GM21447 (cell line): ENCODE measurements around the gene ZBTB11.
A peak's percentile ranks its signal among the peaks of the same experiment; 100 is the strongest.
"Not testable (repeated sequence)": the region's sequence is repeated elsewhere in the genome, so short reads cannot be mapped to it uniquely, and the experiment has no call there.

Experiments used
- ATAC-seq: cut with Tn5 transposase; IDR thresholded peaks from one replicate; pipeline ENCODE4 v1.9.1; 2021; ENCODE audit not compliant: unreplicated experiment

ZBTB11 gene

GRCh38 chr3:101676765-101677435 lies at the start of gene ZBTB11:
TSS of gene ZBTB11 (minus strand) at chr3:101677132. CDS start at chr3:101676914, 218 bp downstream.
- ATAC-seq, result peak; percentile 78

GRCh38 chr3:101725890-101726275 lies 49.0 kb upstream of the ZBTB11 start:
- ATAC-seq, result no peak

- peak; percentile 19 for ATAC-seq
Measured at GRCh38 chr3:101725194-101725889, 48.4 kb upstream of the ZBTB11 start.

- peak; percentile 86 for ATAC-seq
Measured at GRCh38 chr3:101724329-101725193, 47.6 kb upstream of the ZBTB11 start, which contains the start of gene CEP97. TSS of gene CEP97 (plus strand) at chr3:101724614. CDS start at chr3:101724677, 63 bp downstream.

- peak; percentile 52 for ATAC-seq
Measured at GRCh38 chr3:101722394-101723173, 45.7 kb upstream of the ZBTB11 start.

- no peak for ATAC-seq
Measured at GRCh38 chr3:101720851-101721840, 44.2 kb upstream of the ZBTB11 start.

- no peak for ATAC-seq
Measured at GRCh38 chr3:101719604-101720185, 42.8 kb upstream of the ZBTB11 start.

GRCh38 chr3:101718455-101718854 lies 41.5 kb upstream of the ZBTB11 start:
- no peak for ATAC-seq

GRCh38 chr3:101709126-101709525 lies 32.2 kb upstream of the ZBTB11 start:
- no peak for ATAC-seq

GRCh38 chr3:101704639-101705038 lies 27.7 kb upstream of the ZBTB11 start:
- not testable (repeated sequence) for ATAC-seq

- no peak for ATAC-seq
Measured at GRCh38 chr3:101703169-101703568, 26.2 kb upstream of the ZBTB11 start.

GRCh38 chr3:101702726-101703125 lies 25.8 kb upstream of the ZBTB11 start:
- no peak for ATAC-seq

- ATAC-seq, result no peak
Measured at GRCh38 chr3:101701696-101702634, 25.0 kb upstream of the ZBTB11 start.

- ATAC-seq, result no peak
Measured at GRCh38 chr3:101695779-101696372, 18.9 kb upstream of the ZBTB11 start.

GRCh38 chr3:101694836-101695235 lies 17.9 kb upstream of the ZBTB11 start:
- ATAC-seq, result not testable (repeated sequence)

- ATAC-seq, result not testable (repeated sequence)
Measured at GRCh38 chr3:101693540-101693939, 16.6 kb upstream of the ZBTB11 start.
